GM19035 (cell line): ENCODE data around the gene MIS18A.
"Not testable (repeated sequence)": the region's sequence is repeated elsewhere in the genome, so short reads cannot be mapped to it uniquely, and the experiment has no call there.

Source experiments
- ATAC-seq: cut with Tn5 transposase; IDR thresholded peaks from one replicate; pipeline ENCODE4 v1.9.1; 2021; ENCODE audit not compliant: unreplicated experiment

MIS18A gene

GRCh38 chr21:32278518-32279376 lies at the start of gene MIS18A:
Gene MIS18A (minus strand): TSS chr21:32279049. CDS start chr21:32279014, 35 bp downstream.
- ATAC-seq, result peak; percentile 93

- no peak for ATAC-seq
Measured at GRCh38 chr21:32328595-32328994, 49.7 kb upstream of the MIS18A start.

GRCh38 chr21:32325706-32326105 lies 46.9 kb upstream of the MIS18A start:
- no peak for ATAC-seq

- ATAC-seq, result no peak
Measured at GRCh38 chr21:32322676-32323075, 43.8 kb upstream of the MIS18A start.

GRCh38 chr21:32322103-32322502 lies 43.3 kb upstream of the MIS18A start:
- ATAC-seq, result no peak

- no peak for ATAC-seq
Measured at GRCh38 chr21:32321480-32321879, 42.6 kb upstream of the MIS18A start.

- no peak for ATAC-seq
Measured at GRCh38 chr21:32320726-32321125, 41.9 kb upstream of the MIS18A start.

GRCh38 chr21:32320059-32320458 lies 41.2 kb upstream of the MIS18A start:
- ATAC-seq, result no peak

GRCh38 chr21:32319012-32319411 lies 40.2 kb upstream of the MIS18A start:
- ATAC-seq, result no peak

GRCh38 chr21:32317726-32318125 lies 38.9 kb upstream of the MIS18A start:
- ATAC-seq, result no peak

GRCh38 chr21:32316361-32317215 lies 37.7 kb upstream of the MIS18A start:
- no peak for ATAC-seq

GRCh38 chr21:32315511-32316281 lies 36.8 kb upstream of the MIS18A start:
- no peak for ATAC-seq

- ATAC-seq, result no peak
Measured at GRCh38 chr21:32314806-32315205, 36.0 kb upstream of the MIS18A start.

GRCh38 chr21:32312976-32313375 lies 34.1 kb upstream of the MIS18A start:
- ATAC-seq, result no peak

GRCh38 chr21:32312326-32312725 lies 33.5 kb upstream of the MIS18A start:
- no peak for ATAC-seq

GRCh38 chr21:32311621-32312020 lies 32.8 kb upstream of the MIS18A start:
- ATAC-seq, result no peak

- not testable (repeated sequence) for ATAC-seq
Measured at GRCh38 chr21:32310976-32311375, 32.1 kb upstream of the MIS18A start.

GRCh38 chr21:32309906-32310460 lies 31.1 kb upstream of the MIS18A start:
- ATAC-seq, result no peak

- no peak for ATAC-seq
Measured at GRCh38 chr21:32308696-32309095, 29.8 kb upstream of the MIS18A start.

- no peak for ATAC-seq
Measured at GRCh38 chr21:32307706-32308105, 28.9 kb upstream of the MIS18A start.
